Erythroblast (primary cell): ENCODE measurements around the gene ZNF862.

ENCODE experiments used
- GATA1 ChIP-seq: IDR thresholded peaks from 2 replicates; pipeline ENCODE4 v1.6.1; 2011; ENCODE audit warnings: low read depth, mild to moderate bottlenecking, control low read depth, low read length, moderate library complexity
- POLR2A ChIP-seq: IDR thresholded peaks from 2 replicates; pipeline ENCODE4 v1.6.1; 2011; ENCODE audit warnings: mild to moderate bottlenecking, low read length

DNA sequence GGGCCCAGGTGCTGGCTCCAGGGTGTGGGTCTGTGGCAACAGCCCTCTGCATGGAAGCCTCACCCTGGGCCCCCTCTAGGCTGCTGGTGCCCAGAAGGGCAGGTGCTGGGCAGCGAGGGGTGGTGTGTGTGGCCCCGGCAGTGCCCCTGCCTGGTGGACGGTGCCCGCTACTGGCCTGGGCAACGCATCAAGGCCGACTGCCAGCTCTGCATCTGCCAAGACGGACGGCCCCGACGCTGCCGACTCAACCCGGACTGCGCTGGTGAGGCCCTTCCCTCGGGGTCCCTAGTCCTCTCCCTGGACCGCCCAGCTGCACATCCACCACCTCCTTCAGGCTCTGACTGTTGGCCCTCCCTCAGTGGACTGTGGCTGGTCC, 46.0 kb upstream of the ZNF862 start:
- TF ChIP-seq POLR2A = no peak
- TF ChIP-seq GATA1 = no peak
